Measurements from ENCODE around the gene TGFA.

TGFA gene

GRCh38 chr2:70566464-70566863, 12.8 kb upstream of the TGFA start:
- CTCF ChIA-PET, result interaction anchor here (0.6 kb wide), 1 partner anchor 15 kb away, joined by 3 read pairs; no protein-coding TSS in a partner anchor
- TF ChIP-seq CTCF (IDR thresholded peaks at IDR 0.05; ENCODE audit: control extremely low read depth, extremely low read depth, low read depth, missing control alignments), result no peak
- POLR2A ChIA-PET, result no interaction called here
- DNase-seq (ENCODE audit: extremely low spot score), result no peak

GRCh38 chr2:70565039-70565731, 11.6 kb upstream of the TGFA start:
- TF ChIP-seq CTCF (IDR thresholded peaks at IDR 0.05; ENCODE audit: control extremely low read depth, extremely low read depth, low read depth, missing control alignments), result no peak
- ChIA-PET POLR2A (no interaction called here), CTCF (interaction anchor here (0.9 to 1.4 kb wide), 2 partner anchors 9 to 11 kb away, joined by 3 read pairs; partner anchors contain the start of gene TGFA)
- no peak for DNase-seq (ENCODE audit: extremely low spot score)

GRCh38 chr2:70561893-70562292, 8.3 kb upstream of the TGFA start:
- DNase-seq (ENCODE audit: extremely low spot score), result no peak
- POLR2A ChIA-PET, result no interaction called here
- no peak for TF ChIP-seq CTCF (IDR thresholded peaks at IDR 0.05; ENCODE audit: control extremely low read depth, extremely low read depth, low read depth, missing control alignments)
- CTCF ChIA-PET, result no interaction called here

GRCh38 chr2:70560442-70560841, 6.8 kb upstream of the TGFA start:
- no peak for TF ChIP-seq CTCF (IDR thresholded peaks at IDR 0.05; ENCODE audit: control extremely low read depth, extremely low read depth, low read depth, missing control alignments)
- DNase-seq (ENCODE audit: extremely low spot score), result no peak
- CTCF ChIA-PET, result interaction anchor here (1.3 kb wide), 1 partner anchor 85 kb away, joined by 4 read pairs; no protein-coding TSS in a partner anchor
- POLR2A ChIA-PET, result no interaction called here

GRCh38 chr2:70560040-70560439, 6.4 kb upstream of the TGFA start:
- POLR2A ChIA-PET, result no interaction called here
- CTCF ChIA-PET, result interaction anchor here (1.3 kb wide), 1 partner anchor 85 kb away, joined by 4 read pairs; no protein-coding TSS in a partner anchor
- no peak for DNase-seq (ENCODE audit: extremely low spot score)
- TF ChIP-seq CTCF (IDR thresholded peaks at IDR 0.05; ENCODE audit: control extremely low read depth, extremely low read depth, low read depth, missing control alignments), result no peak

- no peak for TF ChIP-seq CTCF (IDR thresholded peaks at IDR 0.05; ENCODE audit: control extremely low read depth, extremely low read depth, low read depth, missing control alignments)
- ChIA-PET POLR2A (no interaction called here), CTCF (interaction anchor here (0.9 to 1.6 kb wide), 6 partner anchors 11 to 390 kb away, joined by 3 to 5 read pairs (median 4); no protein-coding TSS in a partner anchor)
- DNase-seq (ENCODE audit: extremely low spot score), result no peak
These were observed 4.7 kb upstream of the TGFA start for GRCh38 chr2:70558195-70558808.
